Germinal center (tissue), 1 donor: ENCODE measurements around the gene ARHGEF16.

Source experiments
- DNase-seq: peaks from one replicate; pipeline ENCODE4 v3.0.0; 2012; ENCODE audit warnings: mixed read lengths, low spot score

ARHGEF16 gene

GRCh38 chr1:3519301-3519885 is 64.9 kb downstream of the ARHGEF16 start:
- no peak for DNase-seq

GRCh38 chr1:3520419-3521378 is 66.2 kb downstream of the ARHGEF16 start:
- no peak for DNase-seq

GRCh38 chr1:3521426-3521825 is 67.0 kb downstream of the ARHGEF16 start:
- DNase-seq, result no peak

GRCh38 chr1:3522112-3522511 is 67.6 kb downstream of the ARHGEF16 start:
- DNase-seq, result no peak

GRCh38 chr1:3522564-3523265 is 68.2 kb downstream of the ARHGEF16 start:
- no peak for DNase-seq

GRCh38 chr1:3523980-3524379 is 69.5 kb downstream of the ARHGEF16 start:
- DNase-seq, result no peak

- no peak for DNase-seq
These were observed 70.2 kb downstream of the ARHGEF16 start for GRCh38 chr1:3524556-3525203.

GRCh38 chr1:3525551-3526482 is 71.4 kb downstream of the ARHGEF16 start:
- no peak for DNase-seq

GRCh38 chr1:3527774-3528173 is 73.3 kb downstream of the ARHGEF16 start:
- no peak for DNase-seq

GRCh38 chr1:3529099-3529729 is 74.7 kb downstream of the ARHGEF16 start:
- DNase-seq, result no peak

GRCh38 chr1:3530086-3530925 is 75.8 kb downstream of the ARHGEF16 start:
- DNase-seq, result no peak
